ENCODE results near the gene PSD2. TPM values are rescaled to one million over a fixed set of nuclear protein-coding genes. Genes with fewer than 3 reads are reported as not detected.
A peak's percentile ranks its signal among the peaks of the same experiment; 100 is the strongest.

PSD2 gene
- total RNA-seq, 1 experiment from 2014 or later = 0.05 TPM

DNA sequence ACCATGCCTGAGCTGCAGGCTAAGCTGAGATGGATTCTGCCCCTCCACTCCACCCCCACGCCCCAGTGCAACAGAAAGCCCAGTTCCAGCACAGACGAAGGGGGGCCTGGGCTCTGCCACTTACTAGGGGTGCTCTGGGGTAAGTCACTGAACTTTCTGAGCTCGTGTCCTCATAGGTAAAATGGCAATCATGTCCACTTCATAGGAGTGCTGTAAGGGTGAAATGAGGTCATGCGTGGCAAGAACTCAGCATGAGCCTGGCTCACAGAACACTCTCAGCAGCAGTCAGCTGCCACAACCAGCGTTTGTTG is 8.4 kb upstream of the PSD2 start:
- no peaks in the 10 kb centered on the region for H3K9me3 ChIP-seq (ENCODE audit: control insufficient read depth, insufficient read depth, low read depth, low read length)
- ChIA-PET CTCF (interaction anchor here (0.6 to 3.7 kb wide), 8 partner anchors 10 to 224 kb away, joined by 3 to 42 read pairs (median 4); no protein-coding TSS in a partner anchor), POLR2A (no interaction called here)
- intact Hi-C loops (cut with micrococcal nuclease; ENCODE audit: unreplicated experiment) (loop anchor here (1.0 to 5.0 kb wide), 3 partner anchors 57 to 182 kb away; no protein-coding TSS in a partner anchor), in situ Hi-C loops (cut with HindIII; ENCODE audit: low pct_unique_long_range_greater_than_20kb, low sequenced_read_pairs) (no loop called here)
- no TSS peak for BruUV-seq (replicated peaks)
- no peak for DNase-seq (ENCODE audit: low read depth, low spot score)
- peak overlapping the region; percentile 56 to 92 for H3K4me3 ChIP-seq (ENCODE audit: low read depth in 2 of 2, low read length in 2 of 2)
- H3K27me3 ChIP-seq (ENCODE audit: control insufficient read depth, insufficient read depth, low read length) = no peaks in the 10 kb centered on the region
- 0 out of 2 replicates have a peak, but pooled peaks have one; percentile 1 for ATAC-seq
- no peak for TF ChIP-seq POLR2AphosphoS5 (IDR thresholded peaks at IDR 0.05; ENCODE audit: low read depth, low read length)
- no peak for TF ChIP-seq SIN3A (IDR thresholded peaks at IDR 0.05; ENCODE audit: borderline replicate concordance, insufficient read depth, low read depth, low read length)
- TF ChIP-seq, protein P1, sequence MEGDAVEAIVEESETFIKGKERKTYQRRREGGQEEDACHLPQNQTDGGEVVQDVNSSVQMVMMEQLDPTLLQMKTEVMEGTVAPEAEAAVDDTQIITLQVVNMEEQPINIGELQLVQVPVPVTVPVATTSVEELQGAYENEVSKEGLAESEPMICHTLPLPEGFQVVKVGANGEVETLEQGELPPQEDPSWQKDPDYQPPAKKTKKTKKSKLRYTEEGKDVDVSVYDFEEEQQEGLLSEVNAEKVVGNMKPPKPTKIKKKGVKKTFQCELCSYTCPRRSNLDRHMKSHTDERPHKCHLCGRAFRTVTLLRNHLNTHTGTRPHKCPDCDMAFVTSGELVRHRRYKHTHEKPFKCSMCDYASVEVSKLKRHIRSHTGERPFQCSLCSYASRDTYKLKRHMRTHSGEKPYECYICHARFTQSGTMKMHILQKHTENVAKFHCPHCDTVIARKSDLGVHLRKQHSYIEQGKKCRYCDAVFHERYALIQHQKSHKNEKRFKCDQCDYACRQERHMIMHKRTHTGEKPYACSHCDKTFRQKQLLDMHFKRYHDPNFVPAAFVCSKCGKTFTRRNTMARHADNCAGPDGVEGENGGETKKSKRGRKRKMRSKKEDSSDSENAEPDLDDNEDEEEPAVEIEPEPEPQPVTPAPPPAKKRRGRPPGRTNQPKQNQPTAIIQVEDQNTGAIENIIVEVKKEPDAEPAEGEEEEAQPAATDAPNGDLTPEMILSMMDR (IDR thresholded peaks at IDR 0.05) = no peak
- no peak for TF ChIP-seq TCF7L2 (IDR thresholded peaks at IDR 0.05; ENCODE audit: low read depth, low read length)
- TF ChIP-seq, protein P2, sequence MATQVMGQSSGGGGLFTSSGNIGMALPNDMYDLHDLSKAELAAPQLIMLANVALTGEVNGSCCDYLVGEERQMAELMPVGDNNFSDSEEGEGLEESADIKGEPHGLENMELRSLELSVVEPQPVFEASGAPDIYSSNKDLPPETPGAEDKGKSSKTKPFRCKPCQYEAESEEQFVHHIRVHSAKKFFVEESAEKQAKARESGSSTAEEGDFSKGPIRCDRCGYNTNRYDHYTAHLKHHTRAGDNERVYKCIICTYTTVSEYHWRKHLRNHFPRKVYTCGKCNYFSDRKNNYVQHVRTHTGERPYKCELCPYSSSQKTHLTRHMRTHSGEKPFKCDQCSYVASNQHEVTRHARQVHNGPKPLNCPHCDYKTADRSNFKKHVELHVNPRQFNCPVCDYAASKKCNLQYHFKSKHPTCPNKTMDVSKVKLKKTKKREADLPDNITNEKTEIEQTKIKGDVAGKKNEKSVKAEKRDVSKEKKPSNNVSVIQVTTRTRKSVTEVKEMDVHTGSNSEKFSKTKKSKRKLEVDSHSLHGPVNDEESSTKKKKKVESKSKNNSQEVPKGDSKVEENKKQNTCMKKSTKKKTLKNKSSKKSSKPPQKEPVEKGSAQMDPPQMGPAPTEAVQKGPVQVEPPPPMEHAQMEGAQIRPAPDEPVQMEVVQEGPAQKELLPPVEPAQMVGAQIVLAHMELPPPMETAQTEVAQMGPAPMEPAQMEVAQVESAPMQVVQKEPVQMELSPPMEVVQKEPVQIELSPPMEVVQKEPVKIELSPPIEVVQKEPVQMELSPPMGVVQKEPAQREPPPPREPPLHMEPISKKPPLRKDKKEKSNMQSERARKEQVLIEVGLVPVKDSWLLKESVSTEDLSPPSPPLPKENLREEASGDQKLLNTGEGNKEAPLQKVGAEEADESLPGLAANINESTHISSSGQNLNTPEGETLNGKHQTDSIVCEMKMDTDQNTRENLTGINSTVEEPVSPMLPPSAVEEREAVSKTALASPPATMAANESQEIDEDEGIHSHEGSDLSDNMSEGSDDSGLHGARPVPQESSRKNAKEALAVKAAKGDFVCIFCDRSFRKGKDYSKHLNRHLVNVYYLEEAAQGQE (IDR thresholded peaks at IDR 0.05; ENCODE audit: insufficient read depth in 1 of 2, low read depth in 2 of 2, low read length in 1 of 2) = no peak
- H3K4me1 ChIP-seq (ENCODE audit: control insufficient read depth, insufficient read depth, low read length) = no peaks in the 10 kb centered on the region
- no peaks in the 10 kb centered on the region for H3K36me3 ChIP-seq (ENCODE audit: control insufficient read depth, insufficient read depth, low read length)
- H3K27ac ChIP-seq (ENCODE audit: low read length) = no peak overlapping the region

DNA sequence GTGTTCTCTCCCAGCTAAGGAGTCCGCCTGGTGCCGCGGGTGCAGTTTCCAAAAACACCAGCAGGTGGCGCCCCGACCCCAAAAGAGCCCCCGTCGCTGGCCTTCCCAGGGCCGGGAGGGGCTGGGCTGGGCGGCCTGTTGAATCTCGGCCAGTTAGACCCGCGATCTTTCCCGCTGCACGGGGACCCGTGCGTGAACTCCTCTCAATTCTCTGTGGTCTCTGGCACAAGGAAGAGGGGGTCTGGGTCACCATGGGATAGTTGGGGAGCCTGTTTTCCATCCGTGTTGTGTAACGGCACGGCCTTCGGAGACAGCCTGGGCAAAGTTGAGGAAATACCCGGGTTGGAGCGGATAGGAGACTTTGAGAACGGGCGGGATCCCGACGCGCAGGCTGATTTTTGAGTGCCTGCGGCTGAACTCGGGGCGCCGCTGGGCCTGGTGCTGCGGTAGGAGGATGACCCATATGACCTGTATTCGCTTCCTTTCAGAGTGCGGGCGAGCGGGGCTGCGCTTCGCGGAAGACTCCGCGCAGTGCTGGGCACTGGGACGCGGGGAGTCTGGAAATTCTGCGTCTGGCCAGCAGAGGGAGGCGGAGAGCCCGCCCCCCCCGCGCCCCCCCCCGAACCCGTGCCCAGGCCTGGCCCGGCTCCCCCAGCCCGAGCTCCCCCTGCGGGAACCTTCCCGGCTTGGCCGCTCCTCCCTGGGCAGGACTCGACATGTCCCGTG is 7.9 kb upstream of the PSD2 start:
- Histone ChIP-seq H3K27ac (ENCODE audit: low read length) (peak overlapping the region; percentile 49; the same call in 1 of the 2 replicates), H3K4me1 (ENCODE audit: control insufficient read depth, insufficient read depth, low read length) (no peaks in the 10 kb centered on the region), H3K27me3 (ENCODE audit: control insufficient read depth, insufficient read depth, low read length) (no peaks in the 10 kb centered on the region), H3K4me3 (ENCODE audit: low read depth in 2 of 2, low read length in 2 of 2) (peak overlapping the region; percentile 56 to 92), H3K36me3 (ENCODE audit: control insufficient read depth, insufficient read depth, low read length) (no peaks in the 10 kb centered on the region), H3K9me3 (ENCODE audit: control insufficient read depth, insufficient read depth, low read depth, low read length) (no peaks in the 10 kb centered on the region)
- no peak for TF ChIP-seq TCF7L2 (IDR thresholded peaks at IDR 0.05; ENCODE audit: low read depth, low read length)
- TF ChIP-seq, protein P2 (IDR thresholded peaks at IDR 0.05; ENCODE audit: insufficient read depth in 1 of 2, low read depth in 2 of 2, low read length in 1 of 2) = no peak
- TF ChIP-seq, protein P1 (IDR thresholded peaks at IDR 0.05) = peak; percentile 95
- TF ChIP-seq POLR2AphosphoS5 (IDR thresholded peaks at IDR 0.05; ENCODE audit: low read depth, low read length) = 0 out of 2 replicates have a peak, but pooled peaks have one; percentile 8
- TF ChIP-seq SIN3A (IDR thresholded peaks at IDR 0.05; ENCODE audit: borderline replicate concordance, insufficient read depth, low read depth, low read length) = no peak
- BruUV-seq (replicated peaks) = no TSS peak
- POLR2A ChIA-PET = no interaction called here
- peak; percentile 90 for ATAC-seq
- peak; percentile 43 for DNase-seq (ENCODE audit: low read depth, low spot score)
- intact Hi-C loops (cut with micrococcal nuclease; ENCODE audit: unreplicated experiment) (loop anchor here (1.0 to 5.0 kb wide), 3 partner anchors 57 to 181 kb away; no protein-coding TSS in a partner anchor), in situ Hi-C loops (cut with HindIII; ENCODE audit: low pct_unique_long_range_greater_than_20kb, low sequenced_read_pairs) (no loop called here)
- CTCF ChIA-PET = interaction anchor here (0.5 to 3.7 kb wide), 12 partner anchors 9 to 571 kb away, joined by 3 to 42 read pairs (median 4); no protein-coding TSS in a partner anchor
